Prostate gland (tissue), 2 donors: ENCODE results near the gene ENTREP1. TPM values are rescaled to one million over a fixed set of nuclear protein-coding genes. Genes with fewer than 3 reads are reported as not detected.

Experiments
- DNase-seq: peaks from one replicate; pipeline ENCODE4 v3.0.0-alpha.2; 2019; ENCODE audit warnings: low spot score
- H3K27ac ChIP-seq, 2 donors: fragments of 200-600 bp; sonication (generic); 2 replicates each; pipeline ENCODE4 v1.5.1; 2017 to 2019
- H3K27me3 ChIP-seq: fragments of 200-600 bp; sonication (generic); replicated peaks from 2 replicates; pipeline ENCODE4 v1.5.1; 2019; ENCODE audit not compliant: insufficient read depth
- H3K36me3 ChIP-seq, 2 donors: fragments of 200-600 bp; sonication (generic); 1 replicate in 1 of 2; 2 replicates in 1 of 2; pipeline versions ENCODE4 v1.5.1 to v1.8.1; 2017 to 2019
- H3K4me1 ChIP-seq: fragments of 200-600 bp; sonication (generic); replicated peaks from 2 replicates; pipeline ENCODE4 v1.5.1; 2019
- H3K4me3 ChIP-seq, 2 donors: fragments of 200-600 bp; sonication (generic); 2 replicates each; pipeline ENCODE4 v1.5.1; 2017 to 2019
- H3K9me3 ChIP-seq: fragments of 200-600 bp; sonication (generic); 2 replicates; pipeline ENCODE4 v1.5.1; 2017
- POLR2A ChIP-seq: fragments of 450-650 bp; IDR thresholded peaks from one replicate; pipeline ENCODE4 v1.6.1; 2016; ENCODE audit warnings: antibody characterized with exemption, mild to moderate bottlenecking
- POLR2AphosphoS5 ChIP-seq: sonication (generic); formaldehyde crosslinking; IDR thresholded peaks from one replicate; pipeline ENCODE4 v1.6.1; 2017; ENCODE audit warnings: antibody characterized with exemption
- WGBS: methylation state at CpG from one replicate; pipeline ENCODE4 v1.1.5; 2018; 5-methylcytosine and 5-hydroxymethylcytosine counted together
- intact Hi-C: fragments of 100-400 bp; cut with DNase I; formaldehyde crosslinking; loops from one replicate; pipeline ENCODE4 v1.14.2; 2022
- total RNA-seq, 2 donors: library from RNA; depleted of rRNA; stranded (reverse); fragments of >200 nt; gene quantifications; one replicate each; pipeline ENCODE4 v1.1.0, GENCODE V29; 2016
- TF ChIP-seq, protein P1 (sequence below), 4 experiments: fragments of 200-600 bp in 2 of 4; fragments of 450-650 bp in 2 of 4; sonication (generic) in 2 of 4; IDR thresholded peaks; 1 replicate in 3 of 4; 2 replicates in 1 of 4; pipeline ENCODE4 v1.5.1; 2016 to 2019; ENCODE audit warnings: antibody characterized with exemption in 4 of 4, mild to moderate bottlenecking in 2 of 4, moderate library complexity in 2 of 4

ENTREP1 gene
- total RNA-seq, 2 donors from 2014 or later: 10.2 to 32.8 TPM

DNA sequence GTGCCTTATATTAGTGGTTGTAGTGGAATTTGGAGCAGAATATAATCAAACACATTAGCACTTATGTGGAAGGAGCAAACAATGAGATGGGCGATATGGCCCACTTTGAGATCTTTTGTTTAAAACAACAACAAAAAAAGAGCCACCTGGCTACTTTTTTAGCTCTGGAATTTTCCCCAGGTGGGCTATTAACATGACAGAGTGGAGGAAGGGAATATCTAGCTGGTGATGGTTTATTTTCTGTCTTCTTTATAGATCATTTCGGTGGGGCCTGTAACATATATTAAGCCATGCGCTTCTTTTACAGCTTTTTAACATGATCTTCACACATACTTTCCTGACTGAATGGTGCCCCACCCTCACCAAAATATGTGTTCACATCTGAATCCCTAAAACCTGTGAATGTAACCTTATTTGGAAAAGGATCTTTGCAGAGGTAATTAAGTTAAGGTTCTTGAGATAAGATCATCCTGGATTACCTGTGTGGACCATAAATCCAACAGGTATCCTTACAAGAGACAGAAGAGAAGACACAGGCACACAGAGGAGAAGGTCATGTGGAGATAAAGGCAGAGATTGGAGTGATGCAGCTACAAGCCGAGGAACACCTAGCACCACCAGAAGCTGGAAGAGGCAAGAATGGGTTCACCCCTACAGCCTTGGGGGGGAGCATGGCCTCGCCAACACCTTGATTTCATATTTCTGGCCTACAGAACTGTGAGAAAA is 16.6 kb upstream of the ENTREP1 start:
- Histone ChIP-seq H3K27ac (no peak overlapping the region), H3K27me3 (no peaks in the 10 kb centered on the region), H3K9me3 (no peaks in the 10 kb centered on the region), H3K4me1 (no peaks in the 10 kb centered on the region), H3K36me3 (no peaks in the 10 kb centered on the region), H3K4me3 (no peak overlapping the region)
- DNase-seq: no peak
- TF ChIP-seq, protein P1, sequence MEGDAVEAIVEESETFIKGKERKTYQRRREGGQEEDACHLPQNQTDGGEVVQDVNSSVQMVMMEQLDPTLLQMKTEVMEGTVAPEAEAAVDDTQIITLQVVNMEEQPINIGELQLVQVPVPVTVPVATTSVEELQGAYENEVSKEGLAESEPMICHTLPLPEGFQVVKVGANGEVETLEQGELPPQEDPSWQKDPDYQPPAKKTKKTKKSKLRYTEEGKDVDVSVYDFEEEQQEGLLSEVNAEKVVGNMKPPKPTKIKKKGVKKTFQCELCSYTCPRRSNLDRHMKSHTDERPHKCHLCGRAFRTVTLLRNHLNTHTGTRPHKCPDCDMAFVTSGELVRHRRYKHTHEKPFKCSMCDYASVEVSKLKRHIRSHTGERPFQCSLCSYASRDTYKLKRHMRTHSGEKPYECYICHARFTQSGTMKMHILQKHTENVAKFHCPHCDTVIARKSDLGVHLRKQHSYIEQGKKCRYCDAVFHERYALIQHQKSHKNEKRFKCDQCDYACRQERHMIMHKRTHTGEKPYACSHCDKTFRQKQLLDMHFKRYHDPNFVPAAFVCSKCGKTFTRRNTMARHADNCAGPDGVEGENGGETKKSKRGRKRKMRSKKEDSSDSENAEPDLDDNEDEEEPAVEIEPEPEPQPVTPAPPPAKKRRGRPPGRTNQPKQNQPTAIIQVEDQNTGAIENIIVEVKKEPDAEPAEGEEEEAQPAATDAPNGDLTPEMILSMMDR (IDR thresholded peaks at IDR 0.05): no peak
- no peak for TF ChIP-seq POLR2A
- TF ChIP-seq POLR2AphosphoS5: no peak
- WGBS: 68% methylated on average over 5 of the region's 5 CpGs
- intact Hi-C loops: no loop called here

DNA sequence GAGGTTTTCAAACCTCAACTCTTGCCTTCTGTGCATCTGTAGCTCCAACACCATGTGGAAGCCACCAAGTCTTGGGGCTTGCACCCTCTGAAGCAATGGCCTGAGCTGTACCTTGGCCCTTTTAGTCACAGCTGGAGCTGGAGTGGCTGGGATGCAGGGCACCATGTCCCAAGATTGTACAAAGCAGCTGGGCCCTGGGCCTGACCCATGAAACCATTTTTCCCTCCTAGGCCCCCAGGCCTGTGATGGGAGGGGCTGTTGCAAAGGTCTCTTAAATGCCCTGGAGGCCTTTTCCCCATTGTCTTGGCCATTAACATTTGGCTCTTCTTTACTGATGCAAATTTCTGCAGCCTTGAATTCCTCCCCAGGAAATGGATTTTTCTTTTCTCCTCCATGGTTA is 11.8 kb upstream of the ENTREP1 start:
- TF ChIP-seq POLR2AphosphoS5 (no peak), POLR2A (no peak)
- TF ChIP-seq, protein P1 (IDR thresholded peaks at IDR 0.05): no peak
- no peak for DNase-seq

DNA sequence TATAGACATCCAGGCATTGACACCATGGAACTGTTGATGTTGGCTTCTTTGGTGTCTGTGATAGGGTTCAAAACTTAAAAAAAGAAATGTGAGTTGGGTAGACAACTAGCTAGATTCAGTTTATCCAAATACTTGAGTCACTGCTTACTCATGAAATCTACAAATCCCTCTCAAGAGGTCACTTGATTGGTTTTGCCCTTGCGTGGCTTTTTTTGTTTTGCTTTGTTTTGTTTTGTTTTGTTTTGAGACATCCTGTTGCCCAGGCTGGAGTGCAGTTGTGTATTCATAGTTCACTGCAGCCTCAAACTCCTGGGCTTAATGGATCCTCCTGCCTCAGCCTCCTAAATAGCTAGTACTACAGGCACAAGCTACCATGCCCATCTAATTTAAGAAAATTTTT is 10.5 kb upstream of the ENTREP1 start:
- Histone ChIP-seq H3K27ac (no peak overlapping the region), H3K27me3 (no peaks in the 10 kb centered on the region), H3K4me1 (no peaks in the 10 kb centered on the region), H3K36me3 (no peaks in the 10 kb centered on the region), H3K4me3 (no peak overlapping the region), H3K9me3 (no peaks in the 10 kb centered on the region)
- no peak for DNase-seq
- TF ChIP-seq POLR2A (no peak), POLR2AphosphoS5 (no peak)
- TF ChIP-seq, protein P1 (IDR thresholded peaks at IDR 0.05): no peak
- intact Hi-C loops: no loop called here
- 86% methylated on average over 1 of the region's 1 CpG for WGBS

More for the DNA sequence above, 11.8 kb upstream of the ENTREP1 start:
- Histone ChIP-seq H3K4me3 (no peak overlapping the region), H3K9me3 (no peaks in the 10 kb centered on the region), H3K27ac (no peak overlapping the region), H3K36me3 (no peaks in the 10 kb centered on the region), H3K4me1 (no peaks in the 10 kb centered on the region), H3K27me3 (no peaks in the 10 kb centered on the region)
- intact Hi-C loops: no loop called here

DNA sequence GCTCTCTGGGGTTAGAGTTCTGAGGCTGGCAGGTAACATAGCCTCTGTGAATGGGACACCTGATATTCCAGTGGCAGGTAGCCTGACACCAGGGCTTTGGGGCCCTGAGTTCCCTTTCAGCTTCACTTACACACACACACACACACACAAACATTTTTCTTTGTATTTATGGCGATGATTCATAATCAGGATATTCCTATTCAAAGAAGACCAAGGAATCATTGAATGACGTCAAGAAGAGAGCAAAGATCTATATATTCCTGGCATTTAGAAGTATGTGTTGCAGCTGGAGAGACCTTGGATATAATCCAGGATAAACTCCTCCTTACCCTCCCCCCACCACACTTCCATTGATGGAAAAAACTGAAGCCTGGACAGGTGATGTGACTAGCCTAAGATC is 7.9 kb upstream of the ENTREP1 start:
- 73% methylated on average over 2 of the region's 2 CpGs for WGBS
- intact Hi-C loops: no loop called here

More for the DNA sequence above, 7.9 kb upstream of the ENTREP1 start:
- Histone ChIP-seq H3K36me3 (no peaks in the 10 kb centered on the region), H3K27me3 (no peaks in the 10 kb centered on the region), H3K4me3 (no peak overlapping the region), H3K27ac (no peak overlapping the region), H3K9me3 (no peaks in the 10 kb centered on the region), H3K4me1 (no peaks in the 10 kb centered on the region)
- TF ChIP-seq POLR2AphosphoS5: no peak
- TF ChIP-seq POLR2A: no peak
- TF ChIP-seq, protein P1 (IDR thresholded peaks at IDR 0.05): no peak
- no peak for DNase-seq
